CD4-positive, alpha-beta T cell treated with Interleukin-15 for 4 hours (primary cell): Measurements from ENCODE around the gene OR3A3.
"Not testable (repeated sequence)": the region's sequence is repeated elsewhere in the genome, so short reads cannot be mapped to it uniquely, and the experiment has no call there.

Source experiments
- DNase-seq: peaks from one replicate; pipeline ENCODE4 v3.0.0-alpha.2; 2020; ENCODE audit warnings: low spot score

Gene OR3A3

GRCh38 chr17:3411070-3411469 lies at the start of gene OR3A3:
Gene OR3A3, plus strand, starts transcription at chr17:3411370.
- no peak for DNase-seq

- DNase-seq = not testable (repeated sequence)
These were observed 40.0 kb upstream of the OR3A3 start for GRCh38 chr17:3371167-3371566.

GRCh38 chr17:3378321-3378720 lies 32.8 kb upstream of the OR3A3 start:
- no peak for DNase-seq

- DNase-seq = no peak
These were observed 29.2 kb upstream of the OR3A3 start for GRCh38 chr17:3381957-3382356.

- DNase-seq = no peak
These were observed 25.0 kb upstream of the OR3A3 start, which contains the start of gene OR3A2 for GRCh38 chr17:3385869-3386816. Gene OR3A2, minus strand, starts transcription at chr17:3386308.

GRCh38 chr17:3389791-3390190 lies 21.4 kb upstream of the OR3A3 start:
- no peak for DNase-seq

GRCh38 chr17:3397801-3398200 lies 13.4 kb upstream of the OR3A3 start:
- not testable (repeated sequence) for DNase-seq

GRCh38 chr17:3398310-3398709 lies 12.9 kb upstream of the OR3A3 start, which contains the start of gene OR1E1:
Gene OR1E1, minus strand, starts transcription at chr17:3398410. Its CDS starts 0 bp downstream, at chr17:3398410.
- no peak for DNase-seq

GRCh38 chr17:3400055-3400454 lies 11.1 kb upstream of the OR3A3 start:
- no peak for DNase-seq

- DNase-seq = no peak
These were observed 9.4 kb upstream of the OR3A3 start for GRCh38 chr17:3401786-3402185.

GRCh38 chr17:3403856-3404255 lies 7.3 kb upstream of the OR3A3 start:
- DNase-seq = not testable (repeated sequence)

GRCh38 chr17:3412216-3412615 lies 1.0 kb downstream of the OR3A3 start:
- DNase-seq = not testable (repeated sequence)

GRCh38 chr17:3415610-3416009 lies 4.4 kb downstream of the OR3A3 start:
- no peak for DNase-seq

GRCh38 chr17:3418222-3418621 lies 7.1 kb downstream of the OR3A3 start:
- no peak for DNase-seq

- DNase-seq = not testable (repeated sequence)
These were observed 22.0 kb downstream of the OR3A3 start for GRCh38 chr17:3433215-3433614.

- no peak for DNase-seq
These were observed 22.6 kb downstream of the OR3A3 start, which contains the start of gene OR1E2 for GRCh38 chr17:3433741-3434140. Gene OR1E2, minus strand, starts transcription at chr17:3433841. Its CDS starts 0 bp downstream, at chr17:3433841.

GRCh38 chr17:3438368-3438767 lies 27.2 kb downstream of the OR3A3 start:
- DNase-seq = no peak

GRCh38 chr17:3440451-3440850 lies 29.3 kb downstream of the OR3A3 start:
- no peak for DNase-seq

- no peak for DNase-seq
These were observed 36.5 kb downstream of the OR3A3 start for GRCh38 chr17:3447625-3448024.

- DNase-seq = no peak
These were observed 37.0 kb downstream of the OR3A3 start for GRCh38 chr17:3448059-3448665.

GRCh38 chr17:3466355-3466754 lies 55.2 kb downstream of the OR3A3 start:
- not testable (repeated sequence) for DNase-seq

GRCh38 chr17:3469529-3469928 lies 58.4 kb downstream of the OR3A3 start:
- no peak for DNase-seq

- DNase-seq = no peak
These were observed 60.4 kb downstream of the OR3A3 start, which contains the start of gene SPATA22 for GRCh38 chr17:3471599-3471998. Gene SPATA22, minus strand, starts transcription at chr17:3471819. Its CDS starts 2,494 bp downstream, at chr17:3469325.
